GM21576 (cell line): Measurements from ENCODE around the gene TNPO2.

Experiments used
- ATAC-seq: cut with Tn5 transposase; IDR thresholded peaks from one replicate; pipeline ENCODE4 v1.9.1; 2021; ENCODE audit warnings: mild to moderate bottlenecking, moderate library complexity; ENCODE audit not compliant: unreplicated experiment

Gene TNPO2

DNA sequence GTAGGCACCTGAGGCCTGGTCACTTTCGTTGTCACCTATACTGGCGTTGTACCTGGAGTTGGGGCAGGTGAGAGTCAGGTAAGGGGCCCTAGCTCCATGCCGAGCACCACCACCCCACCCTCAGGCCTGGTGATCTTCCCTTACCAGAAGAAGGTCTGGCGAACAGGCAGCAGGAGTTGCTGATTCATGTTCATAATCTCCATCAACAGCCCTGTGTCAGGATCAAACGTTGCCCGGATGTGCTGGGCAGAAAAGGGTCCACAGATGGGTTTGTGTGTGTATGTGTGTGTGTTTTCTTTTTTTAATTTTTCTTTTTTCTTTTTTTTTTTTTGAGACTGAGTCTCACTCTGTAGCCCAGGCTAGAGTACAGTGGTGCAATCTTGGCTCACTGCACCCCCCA is 71.5 kb downstream of the TNPO2 start:
- ATAC-seq = no peak

DNA sequence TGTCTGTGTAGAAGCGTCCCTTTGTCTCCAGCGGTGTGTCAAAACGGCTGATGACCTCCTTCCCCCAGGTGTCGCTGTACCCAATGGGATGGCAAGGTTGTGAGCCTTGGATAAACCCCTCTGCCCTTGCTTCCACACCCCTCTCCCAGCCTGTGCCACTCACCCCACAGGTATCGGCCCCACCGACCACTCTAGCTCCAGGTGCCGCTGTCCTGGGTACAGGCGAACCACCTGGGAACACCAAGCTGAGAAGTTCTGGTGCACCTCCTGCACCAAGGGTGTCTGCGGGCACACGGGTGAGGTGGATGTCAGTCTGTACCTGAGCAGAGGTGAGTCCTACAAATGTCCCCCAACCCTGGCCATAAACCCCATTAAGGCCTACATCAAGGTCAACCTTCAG is 73.8 kb downstream of the TNPO2 start:
- no peak for ATAC-seq
